Panc1 (cell line): ENCODE data around the gene TBC1D22B.

Experiments
- CTCF ChIP-seq: fragments of 450-650 bp; IDR thresholded peaks from 2 replicates; pipeline ENCODE4 v1.5.1; 2017; ENCODE audit warnings: mild to moderate bottlenecking
- REST ChIP-seq, 2 experiments: IDR thresholded peaks; 2 replicates each; pipeline ENCODE4 v1.6.1; 2011 to 2012; ENCODE audit warnings: low read depth in 2 of 2, control low read depth in 1 of 2, low read length in 1 of 2, mild to moderate bottlenecking in 1 of 2, moderate library complexity in 1 of 2; ENCODE audit not compliant: insufficient read depth in 1 of 2
- TCF7L2 ChIP-seq: IDR thresholded peaks from 2 replicates; pipeline ENCODE4 v1.6.1; 2011; ENCODE audit warnings: mild to moderate bottlenecking, low read depth, low read length, inconsistent platforms

DNA sequence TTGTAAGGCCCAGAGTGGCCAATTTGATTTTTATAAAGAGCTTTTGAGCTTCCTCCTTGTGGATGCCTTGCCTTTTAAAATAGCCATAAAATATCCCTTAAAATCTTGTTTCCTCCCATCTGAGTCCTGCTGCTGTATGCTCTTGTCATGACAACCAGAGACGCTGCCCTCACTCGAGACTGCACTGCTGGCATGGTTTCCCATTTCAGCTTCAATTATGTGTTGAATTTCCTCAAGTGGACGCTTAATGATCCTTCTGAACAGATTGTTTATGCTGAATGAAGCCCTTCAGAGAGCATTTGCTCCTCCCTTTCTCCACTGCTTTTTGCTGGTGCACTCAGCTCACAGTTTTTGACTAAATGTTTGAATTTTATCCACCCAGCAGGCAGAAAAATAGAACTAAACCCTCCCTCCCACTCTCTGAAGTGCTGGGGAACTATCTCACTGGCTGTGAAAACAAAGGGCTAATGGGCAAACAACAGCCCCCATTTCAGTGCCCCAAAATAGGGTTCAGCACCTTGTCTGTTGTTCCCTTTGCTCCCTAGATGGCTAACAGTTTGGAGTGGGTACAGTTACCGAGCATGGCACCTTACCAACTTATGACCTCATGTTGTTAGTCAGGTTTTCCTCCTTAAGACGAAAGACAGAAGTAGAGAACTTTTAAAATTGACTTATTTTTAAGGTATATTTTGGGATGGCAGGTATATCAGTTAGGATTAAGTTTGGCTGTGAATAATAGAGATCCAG, 50.7 kb downstream of the TBC1D22B start:
- TF ChIP-seq CTCF (no peak), REST (IDR thresholded peaks at IDR 0.05; ENCODE audit: insufficient read depth in 1 of 2, low read depth in 2 of 2, low read length in 1 of 2) (no peak), TCF7L2 (no peak)
